Mucosa of rectum (tissue), 2 donors: ENCODE data around the gene HDHD2.
"Not testable (repeated sequence)": the region's sequence is repeated elsewhere in the genome, so short reads cannot be mapped to it uniquely, and the experiment has no call there.

Source experiments
- H3K27ac ChIP-seq, 2 donors: one replicate each; pipeline ENCODE4 v1.7.0; 2013; ENCODE audit warnings: inconsistent platforms in 2 of 2, low read depth in 2 of 2, low read length in 2 of 2
- H3K27me3 ChIP-seq, 2 donors: one replicate each; pipeline ENCODE4 v1.7.0; 2013; ENCODE audit warnings: low read length in 2 of 2; ENCODE audit not compliant: control insufficient read depth in 2 of 2, insufficient read depth in 2 of 2
- H3K36me3 ChIP-seq, 2 donors: one replicate each; pipeline ENCODE4 v1.7.0; 2013; ENCODE audit warnings: low read length in 2 of 2; ENCODE audit not compliant: control insufficient read depth in 2 of 2, insufficient read depth in 2 of 2
- H3K4me1 ChIP-seq, 2 donors: one replicate each; pipeline ENCODE4 v1.7.0; 2013; ENCODE audit warnings: low read length in 2 of 2, mild to moderate bottlenecking in 1 of 2; ENCODE audit not compliant: control insufficient read depth in 2 of 2, insufficient read depth in 2 of 2
- H3K4me3 ChIP-seq, 2 donors: one replicate each; pipeline ENCODE4 v1.7.0; 2013; ENCODE audit warnings: low read length in 2 of 2
- H3K9ac ChIP-seq, 2 donors: one replicate each; pipeline ENCODE4 v1.7.0; 2013; ENCODE audit warnings: low read length in 2 of 2, low read depth in 1 of 2, mild to moderate bottlenecking in 1 of 2
- H3K9me3 ChIP-seq, 2 donors: one replicate each; pipeline ENCODE4 v1.7.0; 2013; ENCODE audit warnings: low read length in 2 of 2; ENCODE audit not compliant: control insufficient read depth in 2 of 2
- donor health status: healthy.
- donor health status: Normal muscosa, but diverticular disease.

HDHD2 gene

GRCh38 chr18:47175283-47175897 is 25.1 kb upstream of the HDHD2 start:
- peak overlapping the region; percentile 82 to 92 for H3K4me3 ChIP-seq
- no peaks in the 10 kb centered on the region for H3K36me3 ChIP-seq
- H3K27ac ChIP-seq = peak overlapping the region; percentile 76 to 80
- H3K9me3 ChIP-seq = no peaks in the 10 kb centered on the region
- H3K4me1 ChIP-seq = peaks cover 0 to 16% of the 10 kb centered on the region in 2 donors
- H3K27me3 ChIP-seq = no peaks in the 10 kb centered on the region
- H3K9ac ChIP-seq = peak overlapping the region; percentile 79 to 89

- H3K9ac ChIP-seq = no peak overlapping the region
- no peaks in the 10 kb centered on the region for H3K9me3 ChIP-seq
- H3K4me1 ChIP-seq = peaks cover 0 to 16% of the 10 kb centered on the region in 2 donors
- H3K27me3 ChIP-seq = no peaks in the 10 kb centered on the region
- H3K36me3 ChIP-seq = no peaks in the 10 kb centered on the region
- peak overlapping the region; percentile 82 to 92 for H3K4me3 ChIP-seq
- H3K27ac ChIP-seq = no peak overlapping the region
These were observed 24.3 kb upstream of the HDHD2 start for GRCh38 chr18:47174545-47175116.

- Histone ChIP-seq H3K27ac (no peak overlapping the region), H3K9ac (no peak overlapping the region), H3K4me3 (no peak overlapping the region), H3K4me1 (peaks cover 0 to 16% of the 10 kb centered on the region in 2 donors), H3K9me3 (no peaks in the 10 kb centered on the region), H3K36me3 (no peaks in the 10 kb centered on the region), H3K27me3 (no peaks in the 10 kb centered on the region)
These were observed 22.2 kb upstream of the HDHD2 start for GRCh38 chr18:47172476-47172875.

GRCh38 chr18:47168913-47169312 is 18.6 kb upstream of the HDHD2 start:
- Histone ChIP-seq H3K4me1 (peaks cover 0 to 5% of the 10 kb centered on the region in 2 donors), H3K9me3 (no peaks in the 10 kb centered on the region), H3K27ac (no peak overlapping the region), H3K4me3 (no peak overlapping the region), H3K9ac (no peak overlapping the region), H3K27me3 (no peaks in the 10 kb centered on the region), H3K36me3 (no peaks in the 10 kb centered on the region)

- H3K27me3 ChIP-seq = no peaks in the 10 kb centered on the region
- H3K9ac ChIP-seq = no peak overlapping the region
- no peaks in the 10 kb centered on the region for H3K36me3 ChIP-seq
- H3K9me3 ChIP-seq = no peaks in the 10 kb centered on the region
- H3K4me1 ChIP-seq = peaks cover 0 to 3% of the 10 kb centered on the region in 2 donors
- no peak overlapping the region for H3K27ac ChIP-seq
- H3K4me3 ChIP-seq = no peak overlapping the region
These were observed 18.2 kb upstream of the HDHD2 start for GRCh38 chr18:47168509-47168908.

- no peaks in the 10 kb centered on the region for H3K27me3 ChIP-seq
- no peaks in the 10 kb centered on the region for H3K9me3 ChIP-seq
- no peaks in the 10 kb centered on the region for H3K4me1 ChIP-seq
- no peaks in the 10 kb centered on the region for H3K36me3 ChIP-seq
- no peak overlapping the region for H3K9ac ChIP-seq
- H3K4me3 ChIP-seq = no peak overlapping the region
- no peak overlapping the region for H3K27ac ChIP-seq
These were observed 16.0 kb upstream of the HDHD2 start for GRCh38 chr18:47166294-47166693.

GRCh38 chr18:47163241-47163640 is 12.9 kb upstream of the HDHD2 start:
- H3K27me3 ChIP-seq = no peaks in the 10 kb centered on the region
- no peaks in the 10 kb centered on the region for H3K9me3 ChIP-seq
- H3K36me3 ChIP-seq = no peaks in the 10 kb centered on the region
- H3K4me3 ChIP-seq = no peak overlapping the region
- no peaks in the 10 kb centered on the region for H3K4me1 ChIP-seq
- no peak overlapping the region for H3K27ac ChIP-seq
- H3K9ac ChIP-seq = no peak overlapping the region

- H3K4me1 ChIP-seq = no peaks in the 10 kb centered on the region
- no peaks in the 10 kb centered on the region for H3K9me3 ChIP-seq
- no peak overlapping the region for H3K9ac ChIP-seq
- H3K4me3 ChIP-seq = no peak overlapping the region
- no peak overlapping the region for H3K27ac ChIP-seq
- no peaks in the 10 kb centered on the region for H3K27me3 ChIP-seq
- peaks cover 0 to 3% of the 10 kb centered on the region in 2 donors for H3K36me3 ChIP-seq
These were observed 10.0 kb upstream of the HDHD2 start for GRCh38 chr18:47160256-47160655.

GRCh38 chr18:47158404-47158803 is 8.1 kb upstream of the HDHD2 start:
- not testable (repeated sequence) for H3K4me3 ChIP-seq, H3K27ac ChIP-seq, H3K4me1 ChIP-seq, H3K9me3 ChIP-seq, H3K9ac ChIP-seq, H3K27me3 ChIP-seq
- peaks cover 9 to 15% of the 10 kb centered on the region in 2 donors for H3K36me3 ChIP-seq

GRCh38 chr18:47151439-47151838 is 1.1 kb upstream of the HDHD2 start:
- Histone ChIP-seq H3K4me3 (peak overlapping the region; percentile 90 to 98), H3K9ac (peak overlapping the region in 1 of 2 donors; percentile 84), H3K36me3 (peaks cover 9 to 15% of the 10 kb centered on the region in 2 donors), H3K27me3 (no peaks in the 10 kb centered on the region), H3K9me3 (no peaks in the 10 kb centered on the region), H3K27ac (no peak overlapping the region), H3K4me1 (peaks cover 7 to 14% of the 10 kb centered on the region in 2 donors)
